Measurements from ENCODE around the gene CHODL.

Gene CHODL

GRCh38 chr21:18294100-18294499, 49.5 kb downstream of the CHODL start:
- DNase-seq: no peak

- DNase-seq: no peak
Measured at GRCh38 chr21:18298228-18298627, 53.6 kb downstream of the CHODL start.

All from CD4-positive, alpha-beta T cell treated with Interleukin-17A for 1 hour (primary cell).